ENCODE measurements around the gene CAPN10.
"Not testable (repeated sequence)": the region's sequence is repeated elsewhere in the genome, so short reads cannot be mapped to it uniquely, and the experiment has no call there.

CAPN10 gene

GRCh38 chr2:240586198-240586918 is at the start of gene CAPN10:
CAPN10 (plus strand) TSS chr2:240586734; CDS start chr2:240586912, 178 bp downstream.
- DNase-seq: peak; percentile 97

GRCh38 chr2:240538031-240538780 is 48.3 kb upstream of the CAPN10 start:
- no peak for DNase-seq

GRCh38 chr2:240539101-240539500 is 47.4 kb upstream of the CAPN10 start:
- not testable (repeated sequence) for DNase-seq

GRCh38 chr2:240539906-240540305 is 46.6 kb upstream of the CAPN10 start:
- no peak for DNase-seq

GRCh38 chr2:240551288-240551687 is 35.2 kb upstream of the CAPN10 start:
- DNase-seq: no peak

- no peak for DNase-seq
Measured at GRCh38 chr2:240551811-240552210, 34.7 kb upstream of the CAPN10 start.

- no peak for DNase-seq
Measured at GRCh38 chr2:240553956-240554480, 32.5 kb upstream of the CAPN10 start.

- DNase-seq: no peak
Measured at GRCh38 chr2:240554767-240555493, 31.6 kb upstream of the CAPN10 start.

- DNase-seq: no peak
Measured at GRCh38 chr2:240555541-240556250, 30.8 kb upstream of the CAPN10 start.

- DNase-seq: peak; percentile 68
Measured at GRCh38 chr2:240556553-240557100, 29.9 kb upstream of the CAPN10 start.

GRCh38 chr2:240557101-240557751 is 29.3 kb upstream of the CAPN10 start:
- no peak for DNase-seq

GRCh38 chr2:240557808-240558207 is 28.7 kb upstream of the CAPN10 start, which contains the start of gene ANKMY1:
ANKMY1 (minus strand) TSS chr2:240557988; CDS start chr2:240557335, 653 bp downstream.
- DNase-seq: peak; percentile 58

- no peak for DNase-seq
Measured at GRCh38 chr2:240558236-240558761, 28.2 kb upstream of the CAPN10 start.

GRCh38 chr2:240559286-240559685 is 27.2 kb upstream of the CAPN10 start:
- DNase-seq: no peak

- peak; percentile 87 for DNase-seq
Measured at GRCh38 chr2:240560084-240560479, 26.5 kb upstream of the CAPN10 start, which contains the start of gene DUSP28. DUSP28 (plus strand) TSS chr2:240560357; CDS start chr2:240560685, 328 bp downstream.

- DNase-seq: peak; percentile 100
Measured at GRCh38 chr2:240560480-240561324, 25.8 kb upstream of the CAPN10 start.

- DNase-seq: no peak
Measured at GRCh38 chr2:240561325-240561971, 25.1 kb upstream of the CAPN10 start.

- DNase-seq: not testable (repeated sequence)
Measured at GRCh38 chr2:240563231-240563630, 23.3 kb upstream of the CAPN10 start.

GRCh38 chr2:240563951-240564560 is 22.5 kb upstream of the CAPN10 start:
- no peak for DNase-seq

Data from activated gamma-delta T cell treated with Interleukin-2 at 50 U/mL for 16 hours (primary cell).